Right lobe of liver (tissue), 4 donors: ENCODE results near the gene STAT4.

Source experiments
- CTCF ChIP-seq, 4 donors: fragments of 200-600 bp in 3 of 4; fragments of 450-650 bp in 1 of 4; IDR thresholded peaks; one replicate each; pipeline versions ENCODE4 v1.5.1 to v1.8.0; 2016 to 2022; ENCODE audit warnings: antibody characterized with exemption in 4 of 4, mild to moderate bottlenecking in 2 of 4
- POLR2A ChIP-seq: fragments of 450-650 bp; IDR thresholded peaks from one replicate; pipeline ENCODE4 v1.6.1; 2017; ENCODE audit warnings: antibody characterized with exemption, mild to moderate bottlenecking
- donor health status: DM: no; HTN: no; CAD: no.
- donor health status: DM: no; HTN: no; CAD: no.
- donor health status: DM: no; HTN: yes; CAD: no.

GRCh38 chr2:190980630-190981209 is 170.1 kb downstream of the STAT4 start:
- no peak for TF ChIP-seq CTCF (IDR thresholded peaks at IDR 0.05)
- no peak for TF ChIP-seq POLR2A
